Endothelial cell of umbilical vein (primary cell): ENCODE data around the gene ITSN1.

Source experiments
- CTCF ChIP-seq, 2 donors: IDR thresholded peaks; 1 replicate in 1 of 2; 2 replicates in 1 of 2; pipeline ENCODE4 v1.5.1; 2011; ENCODE audit warnings: low read length in 2 of 2, mild to moderate bottlenecking in 2 of 2, moderate library complexity in 2 of 2, control low read depth in 1 of 2, inconsistent platforms in 1 of 2, low read depth in 1 of 2; ENCODE audit not compliant: insufficient read depth in 1 of 2; ENCODE audit errors: extremely low read depth in 1 of 2
- MAX ChIP-seq: IDR thresholded peaks from 2 replicates; pipeline ENCODE4 v1.6.1; 2011; ENCODE audit not compliant: insufficient read depth, insufficient read length
- POLR2A ChIP-seq: IDR thresholded peaks from 2 replicates; pipeline ENCODE4 v1.6.1; 2012; ENCODE audit warnings: low read depth, mild to moderate bottlenecking, control low read depth, low read length
- POLR2AphosphoS5 ChIP-seq: IDR thresholded peaks from 2 replicates; pipeline ENCODE4 v1.6.1; 2012; ENCODE audit warnings: low read depth, mild to moderate bottlenecking, control low read depth, low read length, moderate library complexity; ENCODE audit not compliant: insufficient read depth

GRCh38 chr21:33699277-33699676 is 57.0 kb downstream of the ITSN1 start:
- no peak for TF ChIP-seq MAX
- no peak for TF ChIP-seq POLR2A
- TF ChIP-seq CTCF (IDR thresholded peaks at IDR 0.05; ENCODE audit: extremely low read depth in 1 of 2, insufficient read depth in 1 of 2, low read depth in 1 of 2, low read length in 2 of 2): no peak
- no peak for TF ChIP-seq POLR2AphosphoS5
